Esophagus muscularis mucosa (tissue), 4 donors: ENCODE data around the gene VAMP2.

Experiments used
- CTCF ChIP-seq, 3 experiments: fragments of 200-600 bp in 2 of 3; fragments of 450-650 bp in 1 of 3; sonication (generic) in 2 of 3; IDR thresholded peaks; one replicate each; pipeline ENCODE4 v1.5.1; 2017 to 2019; ENCODE audit warnings: antibody characterized with exemption in 3 of 3, mild to moderate bottlenecking in 2 of 3, moderate library complexity in 1 of 3
- EP300 ChIP-seq: sonication (generic); formaldehyde crosslinking; IDR thresholded peaks from one replicate; pipeline ENCODE4 v1.6.1; 2017; ENCODE audit warnings: antibody characterized with exemption
- POLR2A ChIP-seq: fragments of 450-650 bp; IDR thresholded peaks from one replicate; pipeline ENCODE4 v1.6.1; 2017; ENCODE audit warnings: antibody characterized with exemption, moderate library complexity, mild to moderate bottlenecking, low read depth

- TF ChIP-seq EP300 = no peak
- no peak for TF ChIP-seq CTCF (IDR thresholded peaks at IDR 0.05)
- TF ChIP-seq POLR2A = no peak
Observed at GRCh38 chr17:8119581-8120519, 42.9 kb downstream of the VAMP2 start.
